DMS53 (cell line): ENCODE data around the gene SPNS3.

ENCODE experiments used
- DNase-seq: peaks from one replicate; lab custom pipeline; 2025; lab: John Stamatoyannopoulos, UW

The SPNS3 gene, protein sequence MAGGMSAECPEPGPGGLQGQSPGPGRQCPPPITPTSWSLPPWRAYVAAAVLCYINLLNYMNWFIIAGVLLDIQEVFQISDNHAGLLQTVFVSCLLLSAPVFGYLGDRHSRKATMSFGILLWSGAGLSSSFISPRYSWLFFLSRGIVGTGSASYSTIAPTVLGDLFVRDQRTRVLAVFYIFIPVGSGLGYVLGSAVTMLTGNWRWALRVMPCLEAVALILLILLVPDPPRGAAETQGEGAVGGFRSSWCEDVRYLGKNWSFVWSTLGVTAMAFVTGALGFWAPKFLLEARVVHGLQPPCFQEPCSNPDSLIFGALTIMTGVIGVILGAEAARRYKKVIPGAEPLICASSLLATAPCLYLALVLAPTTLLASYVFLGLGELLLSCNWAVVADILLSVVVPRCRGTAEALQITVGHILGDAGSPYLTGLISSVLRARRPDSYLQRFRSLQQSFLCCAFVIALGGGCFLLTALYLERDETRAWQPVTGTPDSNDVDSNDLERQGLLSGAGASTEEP

GRCh38 chr17:4433515-4434031 lies at the start of gene SPNS3:
Gene SPNS3, plus strand, starts transcription at chr17:4433940. Its CDS starts 28 bp downstream, at chr17:4433968.
- no peak for DNase-seq

GRCh38 chr17:4386406-4386805 lies 47.3 kb upstream of the SPNS3 start:
- no peak for DNase-seq

- DNase-seq = no peak
Measured at GRCh38 chr17:4387137-4387536, 46.6 kb upstream of the SPNS3 start.

GRCh38 chr17:4389079-4389478 lies 44.7 kb upstream of the SPNS3 start:
- DNase-seq = no peak

- no peak for DNase-seq
Measured at GRCh38 chr17:4393806-4394205, 39.9 kb upstream of the SPNS3 start.

DNA sequence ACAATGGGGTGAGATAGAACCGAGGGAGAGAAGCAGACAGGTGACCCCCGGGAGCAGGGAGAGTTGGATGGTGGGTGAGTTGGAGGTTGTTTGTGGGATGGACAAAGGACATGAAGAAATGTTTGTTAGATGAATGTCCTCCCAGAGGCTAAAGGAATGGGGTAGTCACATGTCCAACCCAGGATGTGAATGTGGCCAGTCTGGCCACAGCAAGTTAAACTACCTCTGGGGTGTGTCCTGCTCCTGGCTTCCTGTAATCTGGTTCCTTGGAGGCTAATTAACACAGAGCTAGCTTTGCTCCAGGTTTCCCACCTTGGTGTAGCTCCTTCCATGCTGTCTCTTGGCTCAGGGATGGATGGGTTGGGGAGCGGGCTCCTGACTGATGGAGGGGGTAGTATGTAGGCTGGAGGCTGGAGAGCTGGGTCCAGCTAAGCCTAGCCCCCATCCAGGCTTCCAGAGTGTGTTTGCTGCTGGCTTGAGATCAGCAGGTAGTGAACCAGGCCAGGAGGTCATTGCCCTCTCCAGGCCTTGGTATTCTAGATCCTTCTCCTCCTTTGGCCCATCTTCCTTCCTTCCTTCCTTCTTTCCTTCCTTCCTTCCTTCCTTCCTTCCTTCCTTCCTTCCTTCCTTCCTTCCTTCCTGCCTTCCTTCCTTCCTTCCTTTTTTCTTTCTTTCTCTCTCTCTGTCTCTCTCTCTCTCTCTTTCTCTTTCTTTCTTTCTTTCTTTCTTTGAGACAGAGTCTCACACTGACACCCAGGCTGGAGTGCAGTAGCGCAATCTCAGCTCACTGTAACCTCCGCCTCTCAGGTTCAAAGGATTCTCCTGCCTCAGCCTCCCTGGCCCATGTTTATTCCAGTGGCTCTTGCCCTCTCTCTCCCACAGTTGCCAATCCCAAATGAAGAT lies 39.3 kb upstream of the SPNS3 start:
- DNase-seq = no peak

- no peak for DNase-seq
Measured at GRCh38 chr17:4395111-4395478, 38.6 kb upstream of the SPNS3 start.

DNA sequence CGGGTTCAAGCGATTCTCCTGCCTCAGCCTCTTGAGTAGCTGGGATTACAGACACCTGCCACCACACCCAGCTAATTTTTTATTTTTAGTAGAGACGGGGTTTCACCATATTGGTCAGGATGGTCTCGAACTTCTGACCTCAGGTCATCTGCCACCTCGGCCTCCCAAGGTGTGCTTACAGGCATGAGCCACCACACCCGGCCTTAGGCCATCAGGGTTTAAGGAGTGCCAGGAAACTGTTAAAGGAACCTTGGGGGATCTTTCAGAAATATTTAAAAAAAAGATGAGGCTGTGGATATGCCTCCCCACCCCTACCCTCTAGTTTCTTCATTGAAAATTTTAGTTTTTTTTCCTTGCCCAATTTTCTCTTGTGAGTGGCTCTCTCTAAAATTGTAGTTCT lies 35.9 kb upstream of the SPNS3 start:
- DNase-seq = no peak

- no peak for DNase-seq
Measured at GRCh38 chr17:4405038-4405669, 28.6 kb upstream of the SPNS3 start.

GRCh38 chr17:4405699-4406098 lies 28.0 kb upstream of the SPNS3 start:
- no peak for DNase-seq

- DNase-seq = no peak
Measured at GRCh38 chr17:4406386-4406785, 27.4 kb upstream of the SPNS3 start.

DNA sequence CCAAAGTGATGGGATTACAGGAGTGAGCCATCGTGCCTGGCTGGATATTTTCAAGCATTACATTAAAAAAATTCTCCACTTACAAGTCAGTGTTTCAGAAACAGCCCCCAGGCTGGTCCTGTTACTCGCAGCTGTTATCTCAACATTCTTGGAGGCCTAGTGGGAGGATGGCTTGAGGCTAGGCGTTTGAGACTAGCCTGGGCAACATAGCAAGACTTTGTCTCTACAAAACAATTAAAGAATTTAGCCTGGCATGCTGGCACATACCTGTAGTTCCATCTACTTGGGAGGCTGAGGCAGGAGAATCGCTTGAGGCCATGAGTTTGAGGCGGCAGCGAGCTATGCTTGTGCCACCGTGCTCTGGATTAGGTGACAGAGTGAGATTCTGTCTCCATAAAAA lies 26.5 kb upstream of the SPNS3 start:
- no peak for DNase-seq

DNA sequence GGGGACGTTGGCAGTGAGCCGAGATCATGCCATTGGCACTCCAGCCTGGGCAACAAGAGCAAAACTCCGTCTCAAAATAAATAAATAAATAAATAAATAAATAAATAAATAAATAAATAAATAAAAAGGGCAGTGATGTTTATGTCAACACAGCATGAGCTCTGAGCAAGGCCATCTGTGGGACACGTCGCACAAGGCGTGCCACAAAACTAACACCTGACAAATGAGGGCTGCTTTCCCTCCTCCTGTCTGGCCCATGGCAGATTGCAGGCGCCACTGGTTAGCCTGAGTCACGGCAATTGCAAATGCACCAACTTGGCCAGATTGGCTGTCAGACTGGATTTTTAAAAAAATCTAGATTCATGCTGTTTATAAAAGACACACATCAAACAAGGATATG lies 25.9 kb upstream of the SPNS3 start:
- peak; percentile 68 for DNase-seq

GRCh38 chr17:4409659-4410058 lies 24.1 kb upstream of the SPNS3 start:
- no peak for DNase-seq

- DNase-seq = no peak
Measured at GRCh38 chr17:4411201-4411600, 22.5 kb upstream of the SPNS3 start.

DNA sequence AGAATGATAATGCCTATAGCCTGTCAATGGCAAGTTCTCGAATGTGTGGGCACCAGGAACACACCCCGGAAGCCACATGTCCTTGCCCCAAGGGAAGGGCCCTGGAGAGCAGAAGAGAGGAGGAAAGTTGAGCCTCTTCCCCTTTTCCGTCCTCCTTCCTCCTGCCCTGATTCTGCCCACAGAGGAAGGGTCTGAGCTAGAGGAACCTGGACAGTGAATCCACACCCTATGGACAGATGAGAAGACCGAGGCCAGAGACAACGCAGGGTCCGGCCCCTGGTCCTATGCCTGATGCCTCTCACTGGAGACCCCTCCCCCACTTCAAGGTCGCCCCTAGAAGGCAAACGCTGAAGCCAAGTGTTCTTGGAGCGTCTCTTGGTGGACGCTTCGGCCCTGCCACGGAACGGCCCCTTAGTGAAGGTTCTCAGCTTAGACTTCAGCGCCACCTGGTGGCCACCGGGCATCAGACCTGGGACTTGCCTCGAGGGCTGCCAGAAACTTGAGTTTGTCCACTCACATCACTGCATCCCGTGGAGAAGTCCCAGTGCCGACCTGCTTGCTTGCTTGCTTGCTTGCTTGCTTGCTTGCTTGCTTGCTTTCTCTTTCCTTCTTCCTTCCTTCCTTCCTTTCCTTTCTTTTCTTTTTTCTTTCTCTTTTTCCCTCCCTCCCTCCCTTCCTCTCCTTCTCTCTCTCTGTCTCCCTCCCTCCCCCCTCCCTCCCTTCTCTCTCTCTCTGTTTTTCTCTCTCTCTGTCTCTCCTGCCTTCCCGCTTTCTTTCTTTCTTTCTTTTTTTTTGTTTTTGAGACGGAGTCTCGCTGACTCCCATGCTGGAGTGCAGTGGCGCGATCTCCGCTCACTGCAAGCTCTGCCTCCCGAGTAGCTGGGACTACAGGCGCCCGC lies 20.6 kb upstream of the SPNS3 start:
- peak; percentile 91 for DNase-seq

DNA sequence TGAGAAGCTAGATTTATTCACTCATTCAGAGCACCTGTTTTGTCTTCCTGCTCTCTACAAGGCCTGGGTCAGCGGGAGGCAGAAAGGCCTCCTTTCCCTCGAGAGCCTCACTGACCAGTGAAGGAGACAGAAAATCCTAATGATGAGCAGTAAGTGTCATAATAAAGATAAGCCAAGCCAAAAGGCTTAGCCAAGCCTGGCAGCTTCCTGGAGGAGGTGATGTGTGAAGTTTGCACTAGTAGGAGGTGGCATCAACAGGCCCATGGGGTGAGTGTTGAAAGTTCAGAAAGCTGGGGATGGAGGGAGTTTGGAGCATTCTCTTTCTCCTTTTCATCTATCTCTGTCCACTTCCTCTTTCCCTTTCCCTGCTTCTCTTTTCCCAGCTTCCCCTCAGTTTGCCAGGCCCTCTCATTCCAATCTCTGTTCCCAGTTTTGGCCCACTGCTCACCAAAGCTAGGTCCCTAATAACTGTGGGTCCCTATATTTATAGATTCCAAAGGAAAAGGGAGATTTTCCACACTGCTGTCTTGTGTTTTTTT lies 16.5 kb upstream of the SPNS3 start:
- DNase-seq = no peak

DNA sequence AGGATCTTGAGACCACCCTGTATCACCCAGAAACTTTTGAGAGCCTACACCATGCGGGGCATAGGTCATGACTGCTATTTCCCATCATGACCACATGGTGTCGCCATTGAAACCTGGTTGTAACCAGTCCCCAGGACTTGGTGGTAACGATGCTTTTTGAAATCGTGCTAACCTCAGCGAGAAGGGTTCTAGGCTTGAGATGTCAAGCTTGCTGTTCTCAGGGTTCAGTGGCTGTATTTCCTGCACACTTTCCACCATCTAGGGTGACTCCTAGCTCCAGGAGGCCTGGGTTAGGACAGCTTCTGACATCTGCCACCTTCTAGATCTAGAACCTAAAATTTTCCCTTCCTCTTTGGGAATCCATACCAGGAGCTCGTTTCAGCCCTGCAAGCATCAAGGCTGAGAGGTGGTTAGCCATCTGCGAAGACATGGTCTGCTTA lies 13.0 kb upstream of the SPNS3 start:
- DNase-seq = peak; percentile 81

- no peak for DNase-seq
Measured at GRCh38 chr17:4422864-4423263, 10.9 kb upstream of the SPNS3 start.

DNA sequence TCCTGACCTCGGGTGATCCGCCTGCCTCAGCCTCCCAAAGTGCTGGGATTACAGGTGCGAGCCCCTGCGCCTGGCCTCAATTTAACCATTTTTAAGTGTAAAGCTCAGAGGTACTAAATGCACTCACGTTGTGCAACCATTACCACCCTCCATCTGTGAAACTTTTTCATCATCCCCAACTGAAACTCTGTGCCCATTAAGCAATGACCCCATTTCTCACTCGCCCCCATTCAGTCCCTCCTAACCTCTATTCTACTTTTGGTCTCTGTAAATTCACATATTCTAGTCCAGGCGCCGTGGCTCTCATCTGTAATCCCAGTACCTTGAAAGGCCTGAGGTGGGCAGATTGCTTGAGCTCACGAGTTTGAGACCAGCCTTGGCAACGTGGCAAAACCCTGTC lies 8.3 kb upstream of the SPNS3 start:
- DNase-seq = no peak
